Stimulated activated CD4-positive, alpha-beta T cell treated with anti-CD3 and anti-CD28 coated beads, Interleukin-12 subunit alpha, Interleukin-12 subunit beta, amount 100 ng/mL, for 4 hours (primary cell): ENCODE measurements around the gene ZNF408.
A peak's percentile ranks its signal among the peaks of the same experiment; 100 is the strongest.
"Not testable (repeated sequence)": the region's sequence is repeated elsewhere in the genome, so short reads cannot be mapped to it uniquely, and the experiment has no call there.

Experiments
- DNase-seq: peaks from one replicate; pipeline ENCODE4 v3.0.0-alpha.2; 2020

Gene ZNF408

GRCh38 chr11:46700241-46701077 is at the start of gene ZNF408, which contains the start of gene ARHGAP1:
Gene ZNF408, plus strand, starts transcription at chr11:46701031. Its CDS starts 17 bp downstream, at chr11:46701048.
Gene ARHGAP1, minus strand, starts transcription at chr11:46700619. Its CDS starts 4,512 bp downstream, at chr11:46696107.
- DNase-seq, result peak; percentile 98

GRCh38 chr11:46655631-46656030 is 45.2 kb upstream of the ZNF408 start:
- no peak for DNase-seq

GRCh38 chr11:46657186-46657585 is 43.6 kb upstream of the ZNF408 start:
- no peak for DNase-seq

GRCh38 chr11:46658259-46658658 is 42.6 kb upstream of the ZNF408 start:
- DNase-seq, result no peak

- DNase-seq, result no peak
Observed at GRCh38 chr11:46659908-46660307, 40.9 kb upstream of the ZNF408 start.

GRCh38 chr11:46661836-46662235 is 39.0 kb upstream of the ZNF408 start:
- no peak for DNase-seq

GRCh38 chr11:46662366-46662765 is 38.5 kb upstream of the ZNF408 start:
- no peak for DNase-seq

- no peak for DNase-seq
Observed at GRCh38 chr11:46663277-46663940, 37.4 kb upstream of the ZNF408 start.

- no peak for DNase-seq
Observed at GRCh38 chr11:46664612-46665011, 36.2 kb upstream of the ZNF408 start.

- no peak for DNase-seq
Observed at GRCh38 chr11:46665356-46665755, 35.5 kb upstream of the ZNF408 start.

- no peak for DNase-seq
Observed at GRCh38 chr11:46666516-46666915, 34.3 kb upstream of the ZNF408 start.

- DNase-seq, result no peak
Observed at GRCh38 chr11:46667043-46667481, 33.8 kb upstream of the ZNF408 start.

GRCh38 chr11:46668480-46669085 is 32.2 kb upstream of the ZNF408 start:
- DNase-seq, result no peak

GRCh38 chr11:46669711-46670139 is 31.1 kb upstream of the ZNF408 start:
- no peak for DNase-seq

- not testable (repeated sequence) for DNase-seq
Observed at GRCh38 chr11:46670521-46670920, 30.3 kb upstream of the ZNF408 start.

GRCh38 chr11:46671958-46672315 is 28.9 kb upstream of the ZNF408 start:
- DNase-seq, result no peak

GRCh38 chr11:46672381-46672839 is 28.4 kb upstream of the ZNF408 start:
- no peak for DNase-seq

- no peak for DNase-seq
Observed at GRCh38 chr11:46673713-46674462, 26.9 kb upstream of the ZNF408 start.

GRCh38 chr11:46674463-46675287 is 26.2 kb upstream of the ZNF408 start:
- no peak for DNase-seq

GRCh38 chr11:46675288-46675851 is 25.5 kb upstream of the ZNF408 start:
- no peak for DNase-seq

- no peak for DNase-seq
Observed at GRCh38 chr11:46675949-46676348, 24.9 kb upstream of the ZNF408 start.
